SK-N-SH (cell line): Measurements from ENCODE around the gene GRAP.

Experiments
- EZH2phosphoT487 ChIP-seq: fragments of 200-600 bp; sonication (generic); IDR thresholded peaks from 2 replicates; pipeline ENCODE4 v1.6.1; 2017; ENCODE audit warnings: low read depth, mixed run types, mild to moderate bottlenecking, antibody characterized with exemption, moderate library complexity, borderline replicate concordance
- FOXM1 ChIP-seq: IDR thresholded peaks from 2 replicates; pipeline ENCODE4 v1.4.0; 2012; ENCODE audit warnings: low read depth, mild to moderate bottlenecking
- JUND ChIP-seq: IDR thresholded peaks from 2 replicates; pipeline ENCODE4 v1.4.0; 2012
- POLR2AphosphoS5 ChIP-seq: IDR thresholded peaks from 2 replicates; pipeline ENCODE4 v1.6.1; 2012; ENCODE audit warnings: low read depth, low read length
- SIN3A ChIP-seq: IDR thresholded peaks from 2 replicates; pipeline ENCODE4 v1.6.1; 2012; ENCODE audit warnings: low read depth, mild to moderate bottlenecking, low read length, moderate library complexity, borderline replicate concordance
- TCF12 ChIP-seq: IDR thresholded peaks from 2 replicates; pipeline ENCODE4 v1.4.0; 2012
- TF ChIP-seq, protein P1 (sequence below): fragments of 200-600 bp; sonication (generic); IDR thresholded peaks from 2 replicates; pipeline ENCODE4 v1.6.1; 2017; ENCODE audit warnings: antibody characterized with exemption, mild to moderate bottlenecking, moderate library complexity
- TF ChIP-seq, protein P2 (sequence below): fragments of 150-350 bp; IDR thresholded peaks from 2 replicates; pipeline ENCODE4 v1.6.1; 2016; ENCODE audit warnings: mild to moderate bottlenecking, low read depth, low read length

DNA sequence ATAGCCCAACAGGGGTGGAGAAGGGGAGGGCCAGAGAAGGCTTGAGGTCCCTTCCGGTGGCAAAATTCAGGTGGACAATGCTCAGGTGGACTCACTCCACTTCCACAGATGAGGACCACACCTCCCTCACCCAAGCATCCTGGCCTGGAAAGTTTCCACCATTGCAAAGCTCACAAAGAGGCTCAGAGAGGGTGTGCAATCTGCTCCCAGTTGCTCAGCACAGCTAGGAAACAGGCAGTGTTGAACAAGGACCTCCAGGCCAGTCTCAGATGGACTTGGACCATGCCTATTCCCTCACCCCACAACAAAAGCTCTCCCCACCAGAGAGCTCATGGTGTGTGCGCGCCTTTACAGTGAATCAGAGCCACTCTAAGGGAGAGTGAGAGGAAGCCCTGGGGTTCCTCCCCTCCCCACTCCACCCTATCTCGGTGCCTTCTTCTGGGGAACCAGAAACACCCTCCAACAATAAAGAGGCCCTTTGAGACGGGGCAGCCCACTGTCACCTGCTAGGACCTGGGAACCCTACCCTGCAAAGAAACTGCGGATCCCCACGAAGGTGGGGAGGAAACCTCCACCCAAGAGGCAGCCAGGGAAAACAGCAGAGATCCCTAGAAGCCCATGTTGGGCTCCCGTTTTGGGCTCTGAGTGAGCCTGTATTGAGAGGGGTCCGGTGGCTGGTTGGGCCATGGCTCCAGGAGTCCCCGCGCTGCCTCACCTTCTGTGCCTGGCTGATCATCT, 43.8 kb downstream of the GRAP start:
- no peak for TF ChIP-seq JUND
- no peak for TF ChIP-seq SIN3A
- TF ChIP-seq, protein P1, sequence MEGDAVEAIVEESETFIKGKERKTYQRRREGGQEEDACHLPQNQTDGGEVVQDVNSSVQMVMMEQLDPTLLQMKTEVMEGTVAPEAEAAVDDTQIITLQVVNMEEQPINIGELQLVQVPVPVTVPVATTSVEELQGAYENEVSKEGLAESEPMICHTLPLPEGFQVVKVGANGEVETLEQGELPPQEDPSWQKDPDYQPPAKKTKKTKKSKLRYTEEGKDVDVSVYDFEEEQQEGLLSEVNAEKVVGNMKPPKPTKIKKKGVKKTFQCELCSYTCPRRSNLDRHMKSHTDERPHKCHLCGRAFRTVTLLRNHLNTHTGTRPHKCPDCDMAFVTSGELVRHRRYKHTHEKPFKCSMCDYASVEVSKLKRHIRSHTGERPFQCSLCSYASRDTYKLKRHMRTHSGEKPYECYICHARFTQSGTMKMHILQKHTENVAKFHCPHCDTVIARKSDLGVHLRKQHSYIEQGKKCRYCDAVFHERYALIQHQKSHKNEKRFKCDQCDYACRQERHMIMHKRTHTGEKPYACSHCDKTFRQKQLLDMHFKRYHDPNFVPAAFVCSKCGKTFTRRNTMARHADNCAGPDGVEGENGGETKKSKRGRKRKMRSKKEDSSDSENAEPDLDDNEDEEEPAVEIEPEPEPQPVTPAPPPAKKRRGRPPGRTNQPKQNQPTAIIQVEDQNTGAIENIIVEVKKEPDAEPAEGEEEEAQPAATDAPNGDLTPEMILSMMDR = no peak
- TF ChIP-seq, protein P2, sequence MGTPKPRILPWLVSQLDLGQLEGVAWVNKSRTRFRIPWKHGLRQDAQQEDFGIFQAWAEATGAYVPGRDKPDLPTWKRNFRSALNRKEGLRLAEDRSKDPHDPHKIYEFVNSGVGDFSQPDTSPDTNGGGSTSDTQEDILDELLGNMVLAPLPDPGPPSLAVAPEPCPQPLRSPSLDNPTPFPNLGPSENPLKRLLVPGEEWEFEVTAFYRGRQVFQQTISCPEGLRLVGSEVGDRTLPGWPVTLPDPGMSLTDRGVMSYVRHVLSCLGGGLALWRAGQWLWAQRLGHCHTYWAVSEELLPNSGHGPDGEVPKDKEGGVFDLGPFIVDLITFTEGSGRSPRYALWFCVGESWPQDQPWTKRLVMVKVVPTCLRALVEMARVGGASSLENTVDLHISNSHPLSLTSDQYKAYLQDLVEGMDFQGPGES = no peak
- no peak for TF ChIP-seq FOXM1
- no peak for TF ChIP-seq POLR2AphosphoS5
- TF ChIP-seq EZH2phosphoT487 = no peak
- no peak for TF ChIP-seq TCF12
